Spleen (tissue), 11 donors: Measurements from ENCODE around the gene CRKL. TPM values are rescaled to one million over a fixed set of nuclear protein-coding genes. Genes with fewer than 3 reads are reported as not detected.

Source experiments
- DNase-seq: peaks from one replicate; pipeline ENCODE4 v3.0.0-alpha.2; 2020
- H3K27ac ChIP-seq, 8 donors: fragments of 200-600 bp; sonication (generic) in 7 of 8; 1 replicate in 4 of 8; 2 replicates in 4 of 8; pipeline versions ENCODE4 v1.5.0 to v1.8.0; 2016 to 2021; ENCODE audit warnings: inconsistent platforms in 4 of 8, mild to moderate bottlenecking in 4 of 8, moderate library complexity in 1 of 8
- H3K27me3 ChIP-seq, 7 donors: fragments of 200-600 bp; sonication (generic) in 6 of 7; replicated peaks in 1 of 7; 1 replicate in 4 of 7; 2 replicates in 3 of 7; pipeline versions ENCODE4 v1.5.0 to v1.8.0; 2016 to 2021; ENCODE audit warnings: inconsistent platforms in 3 of 7, mild to moderate bottlenecking in 1 of 7
- H3K36me3 ChIP-seq, 6 donors: fragments of 200-600 bp; sonication (generic) in 5 of 6; 1 replicate in 4 of 6; 2 replicates in 2 of 6; pipeline versions ENCODE4 v1.5.0 to v1.8.0; 2016 to 2021; ENCODE audit warnings: inconsistent platforms in 2 of 6
- H3K4me1 ChIP-seq, 6 donors: fragments of 200-600 bp; sonication (generic) in 5 of 6; 1 replicate in 3 of 6; 2 replicates in 3 of 6; pipeline versions ENCODE4 v1.5.0 to v1.8.0; 2016 to 2021; ENCODE audit warnings: inconsistent platforms in 3 of 6
- H3K4me3 ChIP-seq, 8 donors: fragments of 200-600 bp; sonication (generic) in 7 of 8; 1 replicate in 4 of 8; 2 replicates in 4 of 8; pipeline versions ENCODE4 v1.5.0 to v1.8.0; 2016 to 2021; ENCODE audit warnings: inconsistent platforms in 4 of 8, mild to moderate bottlenecking in 4 of 8, moderate library complexity in 2 of 8
- H3K9me3 ChIP-seq, 8 donors: fragments of 200-600 bp; sonication (generic) in 7 of 8; 1 replicate in 4 of 8; 2 replicates in 4 of 8; pipeline versions ENCODE4 v1.5.0 to v1.8.0; 2016 to 2021; ENCODE audit warnings: inconsistent platforms in 4 of 8
- CTCF ChIP-seq, 11 experiments: fragments of 200-600 bp in 7 of 11; fragments of 450-650 bp in 4 of 11; sonication (generic) in 4 of 11; IDR thresholded peaks in 8 of 11; conservative IDR thresholded peaks in 3 of 11; 1 replicate in 7 of 11; 2 replicates in 4 of 11; pipeline versions ENCODE4 v1.4.0 to v1.8.0; 2016 to 2021; ENCODE audit warnings: antibody characterized with exemption in 11 of 11, inconsistent platforms in 4 of 11, mild to moderate bottlenecking in 1 of 11
- POLR2A ChIP-seq, 3 donors: fragments of 450-650 bp; IDR thresholded peaks; one replicate each; pipeline ENCODE4 v1.5.1; 2017; ENCODE audit warnings: antibody characterized with exemption in 3 of 3, mild to moderate bottlenecking in 1 of 3
- POLR2AphosphoS5 ChIP-seq, 3 donors: sonication (generic); formaldehyde crosslinking; IDR thresholded peaks; one replicate each; pipeline ENCODE4 v1.5.1; 2017; ENCODE audit warnings: antibody characterized with exemption in 3 of 3
- WGBS, 5 donors: extraction: QIAGEN DNeasy Blood & Tissue Kit in 3 of 5; methylation state at CpG; one replicate each; pipeline versions ENCODE4 v1.1.5 to v1.1.7; 2013 to 2018; 5-methylcytosine and 5-hydroxymethylcytosine counted together
- intact Hi-C: fragments of 100-400 bp; cut with DNase I; formaldehyde crosslinking; loops from one replicate; pipeline ENCODE4 v1.15.0; 2023; ENCODE audit warnings: low total_unique reads
- polyA plus RNA-seq, 3 donors: library from polyadenylated mRNA; stranded (reverse); fragments of 200-250 nt; gene quantifications; one replicate each; pipeline ENCODE4 v1.2.1, GENCODE V29; 2013
- total RNA-seq, 7 donors: library from RNA; depleted of rRNA in 3 of 7; stranded (reverse); fragments of >200 nt in 3 of 7; fragmentation: NEBNext Ultra II Directional in 4 of 7; extraction: Animal tissue kit (Norgen Biotek cat#: 25700) in 4 of 7; gene quantifications; one replicate each; pipeline versions ENCODE4 v1.1.0 to v1.2.1, GENCODE V29; 2016 to 2021
- donor health status: healthy with polysubstance abuse.
- donor health status: DM: no; HTN: no; CAD: no; lungs with moderate emphysema.
- donor health status: DM: no; HTN: no; CAD: no.
- donor health status: Bipolar disorder and iron deficiency.
- donor health status: healthy.
- donor health status: DM: no; HTN: no; CAD: no.
- donor health status: DM: yes; HTN: yes; CAD: no.

The CRKL gene
- total and polyA plus RNA-seq, 10 donors, result 11.5 to 65.3 (median 57.4) TPM

DNA sequence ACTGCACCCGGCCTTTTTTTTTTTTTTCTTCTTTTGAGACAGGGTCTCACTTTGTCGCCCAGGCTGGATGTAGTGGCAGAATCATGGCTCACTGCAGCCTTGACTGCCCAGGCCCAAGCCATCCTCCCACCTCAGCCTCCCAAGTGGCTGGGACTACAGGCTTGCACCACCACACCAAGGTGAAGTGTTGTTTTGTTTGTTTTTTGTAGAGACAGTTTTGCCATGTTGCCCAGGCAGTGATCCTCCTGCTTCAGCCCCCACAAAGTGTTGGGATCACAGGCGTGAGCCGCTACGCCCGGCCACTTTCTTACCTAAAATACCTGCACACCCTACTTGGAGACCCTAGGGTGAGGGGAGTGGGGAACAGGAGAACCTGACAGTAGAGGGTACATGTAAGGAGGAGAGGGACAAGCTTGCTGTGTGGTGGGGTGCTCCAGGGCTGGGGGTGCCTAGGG lies 45.3 kb downstream of the CRKL start:
- H3K4me3 ChIP-seq, result no peak overlapping the region
- H3K36me3 ChIP-seq, result no peaks in the 10 kb centered on the region
- intact Hi-C loops, result loop anchor here (10.0 kb wide), 1 partner anchor 52 kb away; the partner anchor contains the start of gene P2RX6
- H3K27me3 ChIP-seq, result peaks cover 0 to 54% (median 16%) of the 10 kb centered on the region in 7 donors
- H3K9me3 ChIP-seq, result no peaks in the 10 kb centered on the region
- peak; percentile 33 for DNase-seq
- TF ChIP-seq POLR2AphosphoS5 (IDR thresholded peaks at IDR 0.05), result no peak
- no peak for TF ChIP-seq POLR2A (IDR thresholded peaks at IDR 0.05)
- no peak for TF ChIP-seq CTCF (IDR thresholded peaks at IDR 0.05 in 8 of 11, conservative IDR thresholded peaks at IDR 0.05 in 3 of 11)
- no peak overlapping the region for H3K27ac ChIP-seq
- peaks cover 5 to 57% (median 40%) of the 10 kb centered on the region in 6 donors for H3K4me1 ChIP-seq
- 92 to 98% (median 97%) methylated on average over 6 of the region's 6 CpGs for WGBS, 5 donors

GRCh38 chr22:20963201-20964052 lies 46.2 kb downstream of the CRKL start:
- TF ChIP-seq CTCF (IDR thresholded peaks at IDR 0.05 in 8 of 11, conservative IDR thresholded peaks at IDR 0.05 in 3 of 11) (no peak), POLR2A (IDR thresholded peaks at IDR 0.05) (no peak), POLR2AphosphoS5 (IDR thresholded peaks at IDR 0.05) (no peak)
- Histone ChIP-seq H3K4me1 (peaks cover 5 to 57% (median 40%) of the 10 kb centered on the region in 6 donors), H3K27ac (no peak overlapping the region), H3K36me3 (no peaks in the 10 kb centered on the region), H3K9me3 (no peaks in the 10 kb centered on the region), H3K4me3 (no peak overlapping the region), H3K27me3 (peaks cover 0 to 45% (median 16%) of the 10 kb centered on the region in 7 donors)
- DNase-seq, result peak; percentile 47
- intact Hi-C loops, result loop anchor here (10.0 kb wide), 1 partner anchor 51 kb away; the partner anchor contains the start of gene P2RX6
- 76 to 87% (median 82%) methylated on average over 7 of the region's 7 CpGs for WGBS, 5 donors

GRCh38 chr22:20964090-20964798 lies 47.0 kb downstream of the CRKL start:
- Histone ChIP-seq H3K27me3 (peaks cover 0 to 37% (median 16%) of the 10 kb centered on the region in 7 donors), H3K27ac (no peak overlapping the region), H3K9me3 (no peaks in the 10 kb centered on the region), H3K4me3 (peak overlapping the region in 5 of 8 donors; percentile 14 to 63 (median 25)), H3K4me1 (peaks cover 5 to 62% (median 45%) of the 10 kb centered on the region in 6 donors), H3K36me3 (no peaks in the 10 kb centered on the region)
- intact Hi-C loops, result loop anchor here (10.0 kb wide), 1 partner anchor 51 kb away; the partner anchor contains the start of gene P2RX6
- TF ChIP-seq CTCF (IDR thresholded peaks at IDR 0.05 in 8 of 11, conservative IDR thresholded peaks at IDR 0.05 in 3 of 11), result peak in 1 of 11 experiments; percentile 15
- TF ChIP-seq POLR2AphosphoS5 (IDR thresholded peaks at IDR 0.05), result no peak
- 62 to 67% (median 64%) methylated on average over 6 of the region's 6 CpGs for whole genome bisulfite sequencing, 5 donors
- DNase-seq, result peak; percentile 64
